CD14-positive monocyte (primary cell): ENCODE measurements around the gene LRCH1. TPM values are rescaled to one million over a fixed set of nuclear protein-coding genes. Genes with fewer than 3 reads are reported as not detected.

Experiments used
- DNase-seq, 3 donors: peaks; one replicate each; pipeline ENCODE4 v3.0.0-alpha.2; 2011 to 2022
- H2AFZ ChIP-seq: 2 replicates; pipeline ENCODE4 v1.6.0; 2012; ENCODE audit warnings: mild to moderate bottlenecking, low read depth, low read length, inconsistent platforms; ENCODE audit not compliant: insufficient read depth, poor library complexity, severe bottlenecking
- H3K27ac ChIP-seq, 2 donors: 1 replicate in 1 of 2; 2 replicates in 1 of 2; pipeline ENCODE4 v1.5.1; 2012 to 2013; ENCODE audit warnings: low read length in 2 of 2, control low read depth in 1 of 2, inconsistent platforms in 1 of 2, low read depth in 1 of 2, mild to moderate bottlenecking in 1 of 2
- H3K27me3 ChIP-seq, 2 donors: one replicate each; pipeline versions ENCODE4 v1.6.0 to v1.6.1; 2011 to 2013; ENCODE audit warnings: low read length in 2 of 2; ENCODE audit not compliant: control insufficient read depth in 2 of 2, insufficient read depth in 2 of 2
- H3K36me3 ChIP-seq, 2 donors: replicated peaks in 1 of 2; 1 replicate in 1 of 2; 2 replicates in 1 of 2; pipeline versions ENCODE4 v1.5.1 to v1.6.1; 2012 to 2013; ENCODE audit warnings: low read length in 2 of 2, control low read depth in 1 of 2, inconsistent platforms in 1 of 2, mild to moderate bottlenecking in 1 of 2; ENCODE audit not compliant: insufficient read depth in 2 of 2, control insufficient read depth in 1 of 2
- H3K4me1 ChIP-seq, 2 donors: 1 replicate in 1 of 2; 2 replicates in 1 of 2; pipeline versions ENCODE4 v1.5.1 to v1.6.1; 2012 to 2013; ENCODE audit warnings: low read length in 2 of 2, control low read depth in 1 of 2, inconsistent platforms in 1 of 2, mild to moderate bottlenecking in 1 of 2, moderate library complexity in 1 of 2; ENCODE audit not compliant: insufficient read depth in 2 of 2, control insufficient read depth in 1 of 2
- H3K4me2 ChIP-seq: replicated peaks from 2 replicates; pipeline ENCODE3; 2012; ENCODE audit warnings: low read length, moderate library complexity, mild to moderate bottlenecking; ENCODE audit not compliant: poor library complexity, severe bottlenecking; ENCODE audit errors: extremely low read depth
- H3K4me3 ChIP-seq, 3 experiments: fragments of 200-600 bp in 1 of 3; sonication (generic) in 1 of 3; replicated peaks in 1 of 3; 1 replicate in 2 of 3; 2 replicates in 1 of 3; pipeline ENCODE4 v1.5.1; 2011 to 2013; ENCODE audit warnings: low read length in 3 of 3, mild to moderate bottlenecking in 3 of 3, control low read depth in 2 of 3, low read depth in 2 of 3, inconsistent platforms in 1 of 3, moderate library complexity in 1 of 3
- H3K79me2 ChIP-seq: 2 replicates; pipeline ENCODE4 v1.6.0; 2012; ENCODE audit warnings: mild to moderate bottlenecking, control low read depth, inconsistent platforms, low read length, moderate library complexity; ENCODE audit not compliant: insufficient read depth
- H3K9ac ChIP-seq: 2 replicates; pipeline ENCODE4 v1.6.0; 2017; ENCODE audit warnings: low read length, mild to moderate bottlenecking; ENCODE audit not compliant: insufficient read depth, poor library complexity, severe bottlenecking
- H3K9me3 ChIP-seq, 2 donors: replicated peaks in 1 of 2; 1 replicate in 1 of 2; 2 replicates in 1 of 2; pipeline versions ENCODE4 v1.5.1 to v1.6.1; 2012 to 2013; ENCODE audit warnings: low read length in 2 of 2, control low read depth in 1 of 2; ENCODE audit not compliant: control insufficient read depth in 1 of 2, insufficient read depth in 1 of 2
- H4K20me1 ChIP-seq: 2 replicates; pipeline ENCODE4 v1.6.0; 2012; ENCODE audit warnings: mild to moderate bottlenecking, low read length, control low read depth, moderate library complexity; ENCODE audit not compliant: insufficient read depth
- H3K27ac Mint-ChIP-seq, 7 donors: one replicate each; pipeline ENCODE4 v1.8.0; 2020; ENCODE audit warnings: mild to moderate bottlenecking in 7 of 7, mixed read lengths in 7 of 7, moderate library complexity in 6 of 7, inconsistent platforms in 2 of 7
- H3K27me3 Mint-ChIP-seq, 3 donors: one replicate each; pipeline ENCODE4 v1.8.0; 2021 to 2022; ENCODE audit warnings: low read depth in 3 of 3, mild to moderate bottlenecking in 3 of 3, mixed read lengths in 3 of 3, moderate library complexity in 3 of 3, inconsistent platforms in 1 of 3
- H3K36me3 Mint-ChIP-seq, 2 donors: one replicate each; pipeline ENCODE4 v1.8.0; 2020; ENCODE audit warnings: mixed read lengths in 2 of 2, inconsistent platforms in 1 of 2, mild to moderate bottlenecking in 1 of 2
- H3K4me1 Mint-ChIP-seq: one replicate; pipeline ENCODE4 v1.8.0; 2020; ENCODE audit warnings: mild to moderate bottlenecking, mixed read lengths
- H3K4me3 Mint-ChIP-seq, 2 donors: one replicate each; pipeline ENCODE4 v1.8.0; 2020; ENCODE audit warnings: mild to moderate bottlenecking in 2 of 2, mixed read lengths in 2 of 2, moderate library complexity in 1 of 2
- H3K9me3 Mint-ChIP-seq, 7 donors: one replicate each; pipeline ENCODE4 v1.8.0; 2020 to 2022; ENCODE audit warnings: mixed read lengths in 7 of 7, mild to moderate bottlenecking in 6 of 7, moderate library complexity in 6 of 7, inconsistent platforms in 2 of 7
- WGBS: methylation state at CpG from one replicate; pipeline ENCODE4 v1.1.5; 2013; ENCODE audit warnings: missing lambda C conversion rate; ENCODE audit not compliant: insufficient coverage; 5-methylcytosine and 5-hydroxymethylcytosine counted together
- intact Hi-C, 2 donors: fragments of 100-400 bp; cut with micrococcal nuclease; formaldehyde crosslinking; loops; one replicate each; pipeline versions ENCODE4 v1.15.0 to v1.15.1; 2023
- polyA plus RNA-seq, 3 donors: library from polyadenylated mRNA; depleted of rRNA in 1 of 3; unstranded in 2 of 3; stranded (reverse) in 1 of 3; fragments of 300-500 nt in 2 of 3; fragments of >200 nt in 1 of 3; fragmentation: Illumina TruSeq in 2 of 3; gene quantifications; 1 replicate in 2 of 3; 2 replicates in 1 of 3; pipeline ENCODE4 v1.2.3, GENCODE V29; 2012 to 2021
- TF ChIP-seq, protein P1 (sequence below): fragments of 200-600 bp; IDR thresholded peaks from one replicate; pipeline ENCODE4 v1.8.0; 2022; ENCODE audit warnings: antibody characterized with exemption, mild to moderate bottlenecking

The LRCH1 gene
- polyA plus RNA-seq, 3 donors, result 0.88 to 7.1 (median 2.1) TPM

DNA sequence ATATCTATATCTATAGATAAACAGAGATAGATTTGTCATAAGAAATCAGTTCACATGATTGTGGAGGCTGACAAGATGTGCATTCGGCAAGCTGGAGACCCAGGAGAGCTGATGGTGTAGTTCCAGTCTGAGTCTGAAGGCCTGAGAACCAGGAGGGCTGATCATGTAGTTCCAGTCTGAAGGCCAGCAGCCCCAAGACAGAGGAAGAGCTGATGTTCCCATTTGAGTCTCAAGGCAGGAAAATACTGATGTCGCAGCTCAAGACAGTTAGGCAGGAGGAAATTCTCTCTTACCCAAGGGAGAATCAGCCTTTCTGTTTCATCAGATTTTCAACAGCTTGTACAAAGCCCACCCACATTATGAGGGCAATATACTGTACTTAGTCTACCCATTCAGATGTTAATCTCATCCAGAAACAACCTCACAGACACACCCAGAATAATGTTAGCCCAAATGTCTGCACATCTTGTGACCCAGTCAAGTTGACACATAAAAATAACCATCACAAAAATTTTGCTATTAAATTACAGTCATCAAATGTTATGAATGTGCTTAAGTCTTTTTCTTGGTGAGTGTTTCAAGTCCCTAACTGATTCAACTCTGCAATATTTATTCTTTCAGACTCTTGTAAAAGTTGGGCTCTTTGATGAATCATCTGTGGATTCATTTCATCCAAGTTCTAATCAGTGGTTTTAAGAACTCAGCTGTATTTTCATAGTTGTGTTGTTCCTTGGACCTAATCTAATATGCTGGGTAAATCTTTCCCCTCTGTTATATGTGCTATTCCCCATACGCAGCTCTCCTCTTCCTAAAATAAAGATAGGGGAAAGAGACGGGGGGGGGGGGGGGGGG is 22.7 kb upstream of the LRCH1 start:
- no peak overlapping the region for H3K4me2 ChIP-seq
- H3K36me3 Mint-ChIP-seq, result no peaks in the 10 kb centered on the region
- H3K9me3 Mint-ChIP-seq, result peaks cover 0 to 2% (median 0%) of the 10 kb centered on the region in 7 donors
- no peak overlapping the region for H3K27ac Mint-ChIP-seq
- no peaks in the 10 kb centered on the region for H3K27me3 ChIP-seq
- no peaks in the 10 kb centered on the region for H3K9me3 ChIP-seq
- H4K20me1 ChIP-seq, result no peaks in the 10 kb centered on the region
- no peak overlapping the region for H2AFZ ChIP-seq
- H3K36me3 ChIP-seq, result no peaks in the 10 kb centered on the region
- H3K4me1 ChIP-seq, result no peaks in the 10 kb centered on the region
- no peak overlapping the region for H3K27ac ChIP-seq
- H3K4me3 Mint-ChIP-seq, result no peak overlapping the region
- TF ChIP-seq, protein P1, sequence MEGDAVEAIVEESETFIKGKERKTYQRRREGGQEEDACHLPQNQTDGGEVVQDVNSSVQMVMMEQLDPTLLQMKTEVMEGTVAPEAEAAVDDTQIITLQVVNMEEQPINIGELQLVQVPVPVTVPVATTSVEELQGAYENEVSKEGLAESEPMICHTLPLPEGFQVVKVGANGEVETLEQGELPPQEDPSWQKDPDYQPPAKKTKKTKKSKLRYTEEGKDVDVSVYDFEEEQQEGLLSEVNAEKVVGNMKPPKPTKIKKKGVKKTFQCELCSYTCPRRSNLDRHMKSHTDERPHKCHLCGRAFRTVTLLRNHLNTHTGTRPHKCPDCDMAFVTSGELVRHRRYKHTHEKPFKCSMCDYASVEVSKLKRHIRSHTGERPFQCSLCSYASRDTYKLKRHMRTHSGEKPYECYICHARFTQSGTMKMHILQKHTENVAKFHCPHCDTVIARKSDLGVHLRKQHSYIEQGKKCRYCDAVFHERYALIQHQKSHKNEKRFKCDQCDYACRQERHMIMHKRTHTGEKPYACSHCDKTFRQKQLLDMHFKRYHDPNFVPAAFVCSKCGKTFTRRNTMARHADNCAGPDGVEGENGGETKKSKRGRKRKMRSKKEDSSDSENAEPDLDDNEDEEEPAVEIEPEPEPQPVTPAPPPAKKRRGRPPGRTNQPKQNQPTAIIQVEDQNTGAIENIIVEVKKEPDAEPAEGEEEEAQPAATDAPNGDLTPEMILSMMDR, result no peak
- intact Hi-C loops, result no loop called here
- no peak for DNase-seq
- H3K79me2 ChIP-seq, result no peaks in the 10 kb centered on the region
- H3K27me3 Mint-ChIP-seq, result peaks cover 0 to 14% (median 1%) of the 10 kb centered on the region in 3 donors
- H3K4me1 Mint-ChIP-seq, result peaks cover 10% of the 10 kb centered on the region
- no peak overlapping the region for H3K9ac ChIP-seq
- 90% methylated on average over 1 of the region's 4 CpGs for WGBS
- no peak overlapping the region for H3K4me3 ChIP-seq

DNA sequence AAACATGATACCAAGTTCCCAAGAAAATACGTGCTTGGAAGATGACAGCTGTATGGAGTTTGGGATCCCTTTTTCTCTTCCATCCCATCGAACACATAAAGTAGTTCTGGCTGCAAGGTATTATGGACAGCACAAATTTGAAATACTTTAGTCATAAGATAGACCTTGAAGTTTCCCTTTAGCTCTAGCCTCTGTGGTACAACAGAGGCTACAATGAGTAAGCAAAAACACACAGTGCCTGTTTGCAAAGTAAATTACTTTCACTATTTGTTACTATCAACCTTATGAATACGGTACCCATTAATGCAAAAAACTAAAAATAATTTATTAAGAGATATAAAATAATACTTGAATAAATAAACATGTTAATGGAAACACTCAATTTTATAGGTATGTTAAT is 21.0 kb upstream of the LRCH1 start:
- Histone ChIP-seq H4K20me1 (no peaks in the 10 kb centered on the region), H3K36me3 (no peaks in the 10 kb centered on the region), H2AFZ (no peak overlapping the region), H3K9me3 (no peaks in the 10 kb centered on the region), H3K4me1 (peaks cover 6 to 12% of the 10 kb centered on the region in 2 donors), H3K27me3 (no peaks in the 10 kb centered on the region), H3K79me2 (no peaks in the 10 kb centered on the region), H3K27ac (no peak overlapping the region), H3K4me3 (no peak overlapping the region), H3K4me2 (no peak overlapping the region), H3K9ac (no peak overlapping the region)
- TF ChIP-seq, protein P1, result no peak
- DNase-seq, result no peak
- intact Hi-C loops, result no loop called here
- H3K27me3 Mint-ChIP-seq, result peaks cover 0 to 14% (median 1%) of the 10 kb centered on the region in 3 donors
- peaks cover 22% of the 10 kb centered on the region for H3K4me1 Mint-ChIP-seq
- no CpG with 5 or more reads among the region's 3 CpGs for WGBS
- H3K36me3 Mint-ChIP-seq, result no peaks in the 10 kb centered on the region
- no peak overlapping the region for H3K4me3 Mint-ChIP-seq
- no peak overlapping the region for H3K27ac Mint-ChIP-seq
- H3K9me3 Mint-ChIP-seq, result peaks cover 0 to 2% (median 0%) of the 10 kb centered on the region in 7 donors
